Transverse colon (tissue), 4 donors: Measurements from ENCODE around the gene RIC1. TPM values are rescaled to one million over a fixed set of nuclear protein-coding genes. Genes with fewer than 3 reads are reported as not detected.
A peak's percentile ranks its signal among the peaks of the same experiment; 100 is the strongest.
"Not testable (repeated sequence)": the region's sequence is repeated elsewhere in the genome, so short reads cannot be mapped to it uniquely, and the experiment has no call there.

ENCODE experiments used
- DNase-seq: peaks from one replicate; pipeline ENCODE4 v3.0.0-alpha.2; 2019
- H3K27ac ChIP-seq, 4 donors: fragments of 200-600 bp; sonication (generic); 2 replicates each; pipeline ENCODE4 v1.5.1; 2016 to 2018; ENCODE audit warnings: inconsistent platforms in 4 of 4
- H3K27me3 ChIP-seq: fragments of 200-600 bp; sonication (generic); 2 replicates; pipeline ENCODE4 v1.5.1; 2017; ENCODE audit warnings: inconsistent platforms
- H3K36me3 ChIP-seq, 4 donors: fragments of 200-600 bp; sonication (generic); 2 replicates each; pipeline ENCODE4 v1.5.1; 2017 to 2019; ENCODE audit warnings: inconsistent platforms in 4 of 4
- H3K4me1 ChIP-seq, 4 donors: fragments of 200-600 bp; sonication (generic); 2 replicates each; pipeline ENCODE4 v1.5.1; 2017 to 2020; ENCODE audit warnings: inconsistent platforms in 4 of 4
- H3K4me3 ChIP-seq, 4 donors: fragments of 200-600 bp; sonication (generic); 1 replicate in 1 of 4; 2 replicates in 3 of 4; pipeline versions ENCODE4 v1.5.1 to v1.6.1; 2017 to 2019; ENCODE audit warnings: inconsistent platforms in 4 of 4
- H3K9me3 ChIP-seq, 2 donors: fragments of 200-600 bp; sonication (generic); 2 replicates each; pipeline ENCODE4 v1.5.1; 2017 to 2019; ENCODE audit warnings: inconsistent platforms in 2 of 2
- EP300 ChIP-seq: sonication (generic); formaldehyde crosslinking; IDR thresholded peaks from one replicate; pipeline ENCODE4 v1.6.1; 2017; ENCODE audit warnings: antibody characterized with exemption, low read depth
- POLR2A ChIP-seq: fragments of 450-650 bp; IDR thresholded peaks from one replicate; pipeline ENCODE4 v1.6.1; 2016; ENCODE audit warnings: antibody characterized with exemption, mild to moderate bottlenecking, moderate library complexity
- POLR2AphosphoS5 ChIP-seq, 3 donors: sonication (generic); formaldehyde crosslinking; IDR thresholded peaks; one replicate each; pipeline ENCODE4 v1.6.1; 2016; ENCODE audit warnings: antibody characterized with exemption in 3 of 3
- WGBS, 2 donors: methylation state at CpG; one replicate each; pipeline ENCODE4 v1.1.5; 2018; ENCODE audit warnings: low coverage in 1 of 2; 5-methylcytosine and 5-hydroxymethylcytosine counted together
- in situ Hi-C, 4 donors: fragments of 200-750 bp; cut with MboI; loops; one replicate each; pipeline versions ENCODE4 v1.15.0 to v1.15.1; 2017; ENCODE audit warnings: low sequenced_read_pairs in 3 of 4, low pct_ligation_motif_present in 1 of 4, low pct_unique_long_range_greater_than_20kb in 1 of 4
- intact Hi-C: fragments of 100-400 bp; cut with DNase I; formaldehyde crosslinking; loops from one replicate; pipeline ENCODE4 v1.15.1; 2023; ENCODE audit warnings: low total_unique reads
- total RNA-seq, 4 donors: library from RNA; depleted of rRNA; stranded (reverse); fragments of >200 nt; gene quantifications; one replicate each; pipeline ENCODE4 v1.1.0, GENCODE V29; 2016
- TF ChIP-seq, protein P1 (sequence below), 5 experiments: fragments of 200-600 bp in 3 of 5; fragments of 450-650 bp in 2 of 5; sonication (generic) in 3 of 5; IDR thresholded peaks; 1 replicate in 2 of 5; 2 replicates in 3 of 5; pipeline ENCODE4 v1.5.1; 2016 to 2017; ENCODE audit warnings: antibody characterized with exemption in 5 of 5, inconsistent platforms in 3 of 5, mild to moderate bottlenecking in 2 of 5, moderate library complexity in 1 of 5

The RIC1 gene
- total RNA-seq, 4 donors from 2014 or later = 22.5 to 93.9 (median 42.8) TPM

DNA sequence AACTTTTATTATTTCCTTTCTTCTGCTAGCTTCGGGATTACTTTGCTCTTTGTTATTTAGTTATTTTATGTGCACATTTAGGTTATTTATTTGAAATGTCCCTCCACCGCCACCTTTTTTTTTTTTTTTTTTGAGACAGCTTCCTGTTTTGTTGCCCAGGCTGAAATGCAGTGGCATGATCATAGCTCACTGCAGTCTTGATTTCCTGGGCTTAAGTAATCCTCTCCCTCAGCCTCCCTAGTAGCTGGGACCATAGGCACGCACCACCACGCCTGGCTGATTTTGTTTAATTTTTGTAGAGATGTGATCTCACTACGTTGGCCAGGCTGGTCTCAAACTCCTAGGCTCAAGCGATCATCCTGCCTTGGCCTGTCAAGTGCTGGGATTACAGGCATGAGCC lies 38.5 kb downstream of the RIC1 start:
- TF ChIP-seq, protein P1, sequence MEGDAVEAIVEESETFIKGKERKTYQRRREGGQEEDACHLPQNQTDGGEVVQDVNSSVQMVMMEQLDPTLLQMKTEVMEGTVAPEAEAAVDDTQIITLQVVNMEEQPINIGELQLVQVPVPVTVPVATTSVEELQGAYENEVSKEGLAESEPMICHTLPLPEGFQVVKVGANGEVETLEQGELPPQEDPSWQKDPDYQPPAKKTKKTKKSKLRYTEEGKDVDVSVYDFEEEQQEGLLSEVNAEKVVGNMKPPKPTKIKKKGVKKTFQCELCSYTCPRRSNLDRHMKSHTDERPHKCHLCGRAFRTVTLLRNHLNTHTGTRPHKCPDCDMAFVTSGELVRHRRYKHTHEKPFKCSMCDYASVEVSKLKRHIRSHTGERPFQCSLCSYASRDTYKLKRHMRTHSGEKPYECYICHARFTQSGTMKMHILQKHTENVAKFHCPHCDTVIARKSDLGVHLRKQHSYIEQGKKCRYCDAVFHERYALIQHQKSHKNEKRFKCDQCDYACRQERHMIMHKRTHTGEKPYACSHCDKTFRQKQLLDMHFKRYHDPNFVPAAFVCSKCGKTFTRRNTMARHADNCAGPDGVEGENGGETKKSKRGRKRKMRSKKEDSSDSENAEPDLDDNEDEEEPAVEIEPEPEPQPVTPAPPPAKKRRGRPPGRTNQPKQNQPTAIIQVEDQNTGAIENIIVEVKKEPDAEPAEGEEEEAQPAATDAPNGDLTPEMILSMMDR (IDR thresholded peaks at IDR 0.05) = no peak
- TF ChIP-seq POLR2AphosphoS5 (IDR thresholded peaks at IDR 0.05) = no peak
- no peak for TF ChIP-seq POLR2A
- no peak for TF ChIP-seq EP300
- Histone ChIP-seq H3K9me3 (peaks cover 0 to 3% of the 10 kb centered on the region in 2 donors), H3K4me1 (peaks cover 0 to 15% (median 8%) of the 10 kb centered on the region in 4 donors), H3K36me3 (no peaks in the 10 kb centered on the region), H3K27me3 (no peaks in the 10 kb centered on the region), H3K4me3 (no peak overlapping the region), H3K27ac (no peak overlapping the region)
- intact Hi-C loops = no loop called here
- WGBS, 2 donors = 94 to 100% methylated on average over 1 to 6 of the region's 6 CpGs
- in situ Hi-C loops = no loop called here
- DNase-seq = no peak

DNA sequence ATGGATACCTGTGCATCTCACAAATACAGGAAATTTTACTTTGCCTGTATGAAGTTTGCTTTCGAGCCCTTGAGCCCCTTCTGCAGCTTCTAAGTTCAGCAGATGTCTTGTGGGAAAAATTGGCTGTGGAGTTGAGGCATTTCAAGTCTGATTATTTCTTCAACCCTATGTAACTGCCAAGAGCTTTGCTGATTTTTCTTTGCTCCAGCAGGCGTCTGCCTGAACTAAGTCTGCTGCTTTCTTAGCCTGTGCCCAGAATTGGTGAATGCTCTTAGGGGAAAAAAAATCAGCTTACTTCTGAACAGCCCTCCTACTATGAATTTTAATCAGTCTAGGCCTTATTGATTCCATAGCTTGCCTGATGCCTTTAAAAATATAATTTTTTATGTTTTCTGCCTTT lies 41.2 kb downstream of the RIC1 start:
- TF ChIP-seq POLR2AphosphoS5 (IDR thresholded peaks at IDR 0.05) (no peak), EP300 (no peak), POLR2A (no peak)
- TF ChIP-seq, protein P1 (IDR thresholded peaks at IDR 0.05) = no peak
- H3K4me3 ChIP-seq = no peak overlapping the region
- DNase-seq = no peak
- peaks cover 0 to 19% (median 9%) of the 10 kb centered on the region in 4 donors for H3K4me1 ChIP-seq
- H3K36me3 ChIP-seq = no peaks in the 10 kb centered on the region
- no peaks in the 10 kb centered on the region for H3K9me3 ChIP-seq
- no peaks in the 10 kb centered on the region for H3K27me3 ChIP-seq
- intact Hi-C loops = no loop called here
- H3K27ac ChIP-seq = no peak overlapping the region
- in situ Hi-C loops = no loop called here
- WGBS, 2 donors = 82 to 93% methylated on average over 2 of the region's 2 CpGs

DNA sequence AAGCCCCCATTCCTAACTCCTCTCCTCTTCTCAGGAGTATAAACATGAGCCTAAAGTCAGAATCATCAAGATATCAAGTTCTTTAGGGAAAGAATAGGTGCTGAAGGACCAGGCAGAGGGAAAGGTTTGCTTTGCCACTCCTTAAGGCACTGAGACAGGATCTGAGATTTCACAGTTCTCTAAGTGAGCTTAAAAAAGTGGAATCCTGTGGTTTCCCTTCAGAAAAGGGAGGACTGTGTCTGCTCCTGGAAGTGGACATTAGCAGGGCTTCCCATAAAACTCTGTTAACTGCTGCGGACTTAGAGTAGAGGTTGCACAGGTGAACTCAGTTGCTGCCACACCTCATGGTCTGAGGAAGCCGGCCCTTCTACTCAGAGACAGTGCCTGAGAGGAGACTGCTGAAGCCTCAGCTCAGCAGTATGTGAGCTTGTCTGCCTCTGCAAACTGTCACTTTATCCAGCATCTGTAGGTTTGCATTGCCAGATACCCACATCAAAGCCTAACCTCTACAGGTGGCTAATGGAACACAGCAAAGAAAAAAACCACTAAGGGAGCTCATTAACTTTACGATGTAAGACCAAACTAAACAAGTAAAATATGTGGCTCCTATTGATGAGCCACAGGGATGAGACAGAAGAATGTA lies 42.9 kb downstream of the RIC1 start:
- no peak for DNase-seq

DNA sequence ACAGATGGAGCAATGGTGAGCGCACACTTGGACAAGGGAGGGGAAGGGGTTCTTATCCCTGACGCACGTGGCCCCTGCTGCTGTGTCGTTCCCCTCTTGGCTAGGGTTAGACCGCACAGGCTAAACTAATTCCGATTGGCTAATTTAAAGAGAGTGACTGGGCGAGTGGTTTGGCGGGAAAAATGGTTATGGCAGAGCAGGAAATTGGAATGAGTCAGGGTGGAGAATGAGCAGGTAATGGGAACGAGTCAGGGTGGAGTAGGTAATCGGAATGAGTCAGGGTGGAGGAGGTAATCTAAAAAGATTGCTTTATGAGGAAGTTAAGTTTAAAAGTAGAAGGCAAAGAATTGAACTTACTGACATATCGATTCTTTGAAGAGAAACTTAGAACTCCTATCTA lies 46.1 kb downstream of the RIC1 start:
- intact Hi-C loops, H3K4me3 ChIP-seq, DNase-seq, in situ Hi-C loops, H3K36me3 ChIP-seq, H3K9me3 ChIP-seq, H3K27ac ChIP-seq, H3K27me3 ChIP-seq: not testable (repeated sequence)
- WGBS, 2 donors = 92 to 100% methylated on average over 2 to 11 of the region's 11 CpGs
- peaks cover 0 to 19% (median 9%) of the 10 kb centered on the region in 4 donors for H3K4me1 ChIP-seq

More for the DNA sequence above, 42.9 kb downstream of the RIC1 start:
- WGBS, 2 donors = 53% methylated on average over 3 of the region's 3 CpGs; no CpG with 5 or more reads in 1 of the 2 donors
- Histone ChIP-seq H3K4me1 (peaks cover 0 to 19% (median 9%) of the 10 kb centered on the region in 4 donors), H3K27me3 (no peaks in the 10 kb centered on the region), H3K36me3 (no peaks in the 10 kb centered on the region), H3K4me3 (no peak overlapping the region), H3K9me3 (no peaks in the 10 kb centered on the region), H3K27ac (peak overlapping the region in 1 of 4 donors; percentile 32)
- no peak for TF ChIP-seq POLR2AphosphoS5 (IDR thresholded peaks at IDR 0.05)
- TF ChIP-seq, protein P1 (IDR thresholded peaks at IDR 0.05) = no peak
- TF ChIP-seq POLR2A = no peak
- no peak for TF ChIP-seq EP300
- intact Hi-C loops = no loop called here
- in situ Hi-C loops = no loop called here

DNA sequence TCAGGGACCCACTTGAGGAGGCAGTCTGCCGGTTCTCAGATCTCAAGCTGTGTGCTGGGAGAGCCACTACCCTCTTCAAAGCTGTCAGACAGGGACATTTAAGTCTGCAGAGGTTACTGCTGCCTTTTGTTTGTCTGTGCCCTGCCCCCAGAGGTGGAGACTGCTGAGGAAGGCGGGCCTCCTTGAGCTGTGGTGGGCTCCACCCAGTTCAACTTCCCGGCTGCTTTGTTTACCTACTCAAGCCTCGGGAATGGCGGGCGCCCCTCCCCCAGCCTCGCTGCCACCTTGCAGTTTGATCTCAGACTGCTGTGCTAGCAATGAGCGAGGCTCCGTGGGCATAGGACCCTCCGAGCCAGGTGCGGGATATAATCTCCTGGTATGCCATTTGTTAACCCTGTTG lies 54.7 kb downstream of the RIC1 start:
- H3K27ac ChIP-seq, in situ Hi-C loops, H3K4me3 ChIP-seq, H3K9me3 ChIP-seq, H3K27me3 ChIP-seq, DNase-seq, H3K36me3 ChIP-seq, intact Hi-C loops: not testable (repeated sequence)
- peaks cover 0 to 13% (median 3%) of the 10 kb centered on the region in 4 donors for H3K4me1 ChIP-seq
- WGBS, 2 donors = 97% methylated on average over 11 of the region's 11 CpGs; no CpG with 5 or more reads in 1 of the 2 donors
